ENCODE measurements around the gene UNC5A.

- TF ChIP-seq CTCF (conservative IDR thresholded peaks at IDR 0.05) (no peak), ZFX (IDR thresholded peaks at IDR 0.05) (no peak)
Measured at GRCh38 chr5:176779537-176779936, 30.8 kb upstream of the UNC5A start.

All from C4-2B (cell line).